Neural crest cell (in vitro differentiated cells): ENCODE measurements around the gene FHL2. TPM values are rescaled to one million over a fixed set of nuclear protein-coding genes. Genes with fewer than 3 reads are reported as not detected.
A peak's percentile ranks its signal among the peaks of the same experiment; 100 is the strongest.
"Not testable (repeated sequence)": the region's sequence is repeated elsewhere in the genome, so short reads cannot be mapped to it uniquely, and the experiment has no call there.

Experiments used
- DNase-seq: peaks from one replicate; pipeline ENCODE4 v3.0.0; 2021; ENCODE audit warnings: low read depth, mixed read lengths, low spot score
- H3K27ac Mint-ChIP-seq: one replicate; pipeline ENCODE4 v1.8.0; 2021; ENCODE audit warnings: mild to moderate bottlenecking, mixed read lengths; ENCODE audit not compliant: unreplicated experiment
- H3K27me3 Mint-ChIP-seq: 2 replicates; pipeline ENCODE4 v1.8.0; 2021; ENCODE audit warnings: low read depth, mild to moderate bottlenecking, mixed read lengths
- H3K36me3 Mint-ChIP-seq: 2 replicates; pipeline ENCODE4 v1.8.0; 2021; ENCODE audit warnings: low read depth, mild to moderate bottlenecking, mixed read lengths
- H3K4me1 Mint-ChIP-seq: 2 replicates; pipeline ENCODE4 v1.8.0; 2021; ENCODE audit warnings: mixed read lengths
- H3K4me3 Mint-ChIP-seq: one replicate; pipeline ENCODE4 v1.8.0; 2021; ENCODE audit warnings: mild to moderate bottlenecking, mixed read lengths
- H3K9me3 Mint-ChIP-seq: 2 replicates; pipeline ENCODE4 v1.8.0; 2021; ENCODE audit warnings: mixed read lengths
- CTCF ChIP-seq: fragments of 200-600 bp; sonication (generic); conservative IDR thresholded peaks from 2 replicates; pipeline ENCODE4 v1.5.0; 2021; ENCODE audit warnings: antibody characterized with exemption, mild to moderate bottlenecking
- total RNA-seq: library from RNA; stranded (reverse); gene quantifications from 2 replicates; pipeline ENCODE4 v1.2.1, GENCODE V29; 2021

Gene FHL2
- total RNA-seq, 1 donor from 2014 or later: 4.8 TPM

- TF ChIP-seq CTCF: no peak
- Mint-ChIP-seq H3K4me1 (peaks cover 25% of the 10 kb centered on the region), H3K9me3 (no peaks in the 10 kb centered on the region), H3K27ac (peak overlapping the region; percentile 79), H3K27me3 (no peaks in the 10 kb centered on the region), H3K36me3 (no peaks in the 10 kb centered on the region), H3K4me3 (peak overlapping the region; percentile 92)
- no peak for DNase-seq
Measured at GRCh38 chr2:105329197-105329554, 69.7 kb downstream of the FHL2 start.

- peaks cover 25% of the 10 kb centered on the region for H3K4me1 Mint-ChIP-seq
- H3K36me3 Mint-ChIP-seq: no peaks in the 10 kb centered on the region
- no peaks in the 10 kb centered on the region for H3K27me3 Mint-ChIP-seq
- H3K9me3 Mint-ChIP-seq: no peaks in the 10 kb centered on the region
- no peak overlapping the region for H3K27ac Mint-ChIP-seq
- no peak for DNase-seq
- peak overlapping the region; percentile 92 for H3K4me3 Mint-ChIP-seq
- no peak for TF ChIP-seq CTCF
Measured at GRCh38 chr2:105328281-105329196, 70.3 kb downstream of the FHL2 start.

- no peak for TF ChIP-seq CTCF
- Mint-ChIP-seq H3K27me3 (no peaks in the 10 kb centered on the region), H3K27ac (no peak overlapping the region), H3K4me1 (peaks cover 25% of the 10 kb centered on the region), H3K4me3 (peak overlapping the region; percentile 92), H3K9me3 (no peaks in the 10 kb centered on the region), H3K36me3 (no peaks in the 10 kb centered on the region)
- no peak for DNase-seq
Measured at GRCh38 chr2:105327690-105328089, 71.2 kb downstream of the FHL2 start.

GRCh38 chr2:105327271-105327670 is 71.6 kb downstream of the FHL2 start:
- not testable (repeated sequence) for H3K4me3 Mint-ChIP-seq, H3K27ac Mint-ChIP-seq, H3K27me3 Mint-ChIP-seq, DNase-seq, H3K9me3 Mint-ChIP-seq, H3K36me3 Mint-ChIP-seq
- H3K4me1 Mint-ChIP-seq: peaks cover 25% of the 10 kb centered on the region

- H3K4me1 Mint-ChIP-seq: peaks cover 24% of the 10 kb centered on the region
- DNase-seq: no peak
- no peak for TF ChIP-seq CTCF
- no peak overlapping the region for H3K4me3 Mint-ChIP-seq
- H3K27me3 Mint-ChIP-seq: no peaks in the 10 kb centered on the region
- no peaks in the 10 kb centered on the region for H3K36me3 Mint-ChIP-seq
- H3K9me3 Mint-ChIP-seq: no peaks in the 10 kb centered on the region
- no peak overlapping the region for H3K27ac Mint-ChIP-seq
Measured at GRCh38 chr2:105325389-105325963, 73.4 kb downstream of the FHL2 start.

DNA sequence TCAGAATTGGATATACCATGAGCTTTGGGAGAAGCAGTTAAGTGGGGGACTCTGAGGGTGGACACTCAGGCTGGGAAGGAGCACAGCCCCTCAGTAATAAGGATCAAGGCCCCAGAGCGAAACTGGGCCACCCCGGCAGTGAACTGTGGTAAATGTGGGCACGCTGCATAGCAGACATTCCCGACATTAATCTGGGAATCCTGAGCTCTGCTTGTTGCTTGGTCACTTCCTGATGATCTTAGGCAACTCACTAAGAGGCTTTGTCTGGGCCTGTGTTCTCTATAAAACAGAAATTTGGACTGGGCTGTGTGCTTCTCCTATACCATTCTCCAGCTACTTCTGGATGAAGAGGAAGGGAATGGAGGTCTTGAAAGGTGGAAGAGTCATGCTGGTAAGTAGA is 74.1 kb downstream of the FHL2 start:
- no peaks in the 10 kb centered on the region for H3K9me3 Mint-ChIP-seq
- no peaks in the 10 kb centered on the region for H3K36me3 Mint-ChIP-seq
- no peaks in the 10 kb centered on the region for H3K27me3 Mint-ChIP-seq
- H3K4me3 Mint-ChIP-seq: no peak overlapping the region
- DNase-seq: no peak
- no peak for TF ChIP-seq CTCF
- H3K27ac Mint-ChIP-seq: no peak overlapping the region
- peaks cover 19% of the 10 kb centered on the region for H3K4me1 Mint-ChIP-seq
